ENCODE measurements around the gene HBG2.
"Not testable (repeated sequence)": the region's sequence is repeated elsewhere in the genome, so short reads cannot be mapped to it uniquely, and the experiment has no call there.

Gene HBG2

GRCh38 chr11:5258543-5259262 lies 4.1 kb upstream of the HBG2 start:
- Histone ChIP-seq H3K4me3 (ENCODE audit: low read depth in 1 of 2, low read length in 1 of 2) (no peak overlapping the region), H3K27ac (no peak overlapping the region), H3K9me3 (no peaks in the 10 kb centered on the region), H3K4me1 (ENCODE audit: control insufficient read depth in 1 of 2, insufficient read depth in 1 of 2, low read depth in 1 of 2, low read length in 1 of 2) (no peaks in the 10 kb centered on the region), H3K27me3 (no peaks in the 10 kb centered on the region), H3K36me3 (no peaks in the 10 kb centered on the region)
- TF ChIP-seq CTCF (IDR thresholded peaks at IDR 0.05): no peak

GRCh38 chr11:5257296-5257695 lies 2.7 kb upstream of the HBG2 start:
- no peak overlapping the region for H3K27ac ChIP-seq
- H3K4me1 ChIP-seq (ENCODE audit: control insufficient read depth in 1 of 2, insufficient read depth in 1 of 2, low read depth in 1 of 2, low read length in 1 of 2): no peaks in the 10 kb centered on the region
- H3K9me3 ChIP-seq: no peaks in the 10 kb centered on the region
- H3K36me3 ChIP-seq: no peaks in the 10 kb centered on the region
- no peak overlapping the region for H3K4me3 ChIP-seq (ENCODE audit: low read depth in 1 of 2, low read length in 1 of 2)
- H3K27me3 ChIP-seq: no peaks in the 10 kb centered on the region
- no peak for TF ChIP-seq CTCF (IDR thresholded peaks at IDR 0.05)

DNA sequence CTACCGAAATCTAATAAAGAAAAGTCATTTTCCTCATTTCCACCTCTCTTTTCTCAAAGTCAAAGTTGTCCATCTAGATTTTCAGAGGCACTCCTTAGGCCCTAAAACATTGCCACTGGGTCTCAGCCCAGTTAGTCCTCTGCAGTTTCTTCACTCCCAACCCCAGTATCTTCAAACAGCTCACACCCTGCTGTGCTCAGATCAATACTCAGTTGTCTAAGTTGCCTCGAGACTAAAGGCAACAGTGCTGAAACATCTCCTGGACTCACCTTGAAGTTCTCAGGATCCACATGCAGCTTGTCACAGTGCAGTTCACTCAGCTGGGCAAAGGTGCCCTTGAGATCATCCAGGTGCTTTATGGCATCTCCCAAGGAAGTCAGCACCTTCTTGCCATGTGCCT lies 558 bp downstream of the HBG2 start:
- H3K27ac ChIP-seq; H3K4me3 ChIP-seq (ENCODE audit: low read depth in 1 of 2, low read length in 1 of 2); H3K9me3 ChIP-seq; H3K36me3 ChIP-seq; H3K27me3 ChIP-seq; H3K4me1 ChIP-seq (ENCODE audit: control insufficient read depth in 1 of 2, insufficient read depth in 1 of 2, low read depth in 1 of 2, low read length in 1 of 2): not testable (repeated sequence)

- H3K36me3 ChIP-seq; H3K9me3 ChIP-seq; H3K27ac ChIP-seq; H3K4me3 ChIP-seq (ENCODE audit: low read depth in 1 of 2, low read length in 1 of 2); H3K4me1 ChIP-seq (ENCODE audit: control insufficient read depth in 1 of 2, insufficient read depth in 1 of 2, low read depth in 1 of 2, low read length in 1 of 2); H3K27me3 ChIP-seq: not testable (repeated sequence)
These were observed 1.1 kb downstream of the HBG2 start for GRCh38 chr11:5253440-5253839.

DNA sequence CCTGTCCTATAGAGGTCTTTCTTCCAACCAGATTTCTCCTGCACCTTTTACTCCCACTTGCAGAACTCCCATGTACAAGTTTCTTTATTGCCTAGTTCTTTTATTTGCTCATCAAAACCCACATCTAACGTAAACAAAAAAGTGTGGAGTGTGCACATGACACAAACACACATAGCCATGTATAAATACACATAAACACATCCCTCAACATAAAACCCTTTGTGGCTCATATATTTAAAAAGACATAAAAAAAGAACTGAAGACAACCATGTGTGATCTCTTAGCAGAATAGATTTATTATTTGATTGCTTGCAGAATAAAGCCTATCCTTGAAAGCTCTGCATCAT lies 1.7 kb downstream of the HBG2 start:
- H3K36me3 ChIP-seq: no peaks in the 10 kb centered on the region
- H3K27ac ChIP-seq: no peak overlapping the region
- no peaks in the 10 kb centered on the region for H3K27me3 ChIP-seq
- TF ChIP-seq CTCF (IDR thresholded peaks at IDR 0.05): no peak
- no peaks in the 10 kb centered on the region for H3K9me3 ChIP-seq
- no peak overlapping the region for H3K4me3 ChIP-seq (ENCODE audit: low read depth in 1 of 2, low read length in 1 of 2)
- no peaks in the 10 kb centered on the region for H3K4me1 ChIP-seq (ENCODE audit: control insufficient read depth in 1 of 2, insufficient read depth in 1 of 2, low read depth in 1 of 2, low read length in 1 of 2)

GRCh38 chr11:5252192-5252918 lies 2.2 kb downstream of the HBG2 start:
- no peak overlapping the region for H3K27ac ChIP-seq

More at GRCh38 chr11:5252192-5252918, 2.2 kb downstream of the HBG2 start:
- TF ChIP-seq CTCF (IDR thresholded peaks at IDR 0.05): no peak
- no peaks in the 10 kb centered on the region for H3K36me3 ChIP-seq
- no peaks in the 10 kb centered on the region for H3K9me3 ChIP-seq
- no peaks in the 10 kb centered on the region for H3K27me3 ChIP-seq
- no peak overlapping the region for H3K4me3 ChIP-seq (ENCODE audit: low read depth in 1 of 2, low read length in 1 of 2)
- no peaks in the 10 kb centered on the region for H3K4me1 ChIP-seq (ENCODE audit: control insufficient read depth in 1 of 2, insufficient read depth in 1 of 2, low read depth in 1 of 2, low read length in 1 of 2)

Data from neutrophil (primary cell).